Right lung (tissue), 5 donors: Measurements from ENCODE around the gene FAM98C. TPM values are rescaled to one million over a fixed set of nuclear protein-coding genes. Genes with fewer than 3 reads are reported as not detected.

ENCODE experiments used
- DNase-seq, 2 donors: peaks; one replicate each; pipeline ENCODE4 v3.0.0-alpha.2; 2013
- polyA plus RNA-seq, 5 donors: library from polyadenylated mRNA; unstranded; fragments of 120-200 nt; gene quantifications; one replicate each; pipeline versions ENCODE4 v1.2.1 to v1.2.3, GENCODE V29; 2013; ENCODE audit warnings: inconsistent platforms in 1 of 5, low replicate concordance in 1 of 5; ENCODE audit not compliant: insufficient read length in 5 of 5, insufficient read depth in 1 of 5

FAM98C gene
- polyA plus RNA-seq, 5 donors, result 15.1 to 22.6 (median 19.1) TPM

- DNase-seq, result no peak
Measured at GRCh38 chr19:38452430-38453366, 49.8 kb downstream of the FAM98C start.

- DNase-seq, result no peak
Measured at GRCh38 chr19:38453596-38453995, 50.7 kb downstream of the FAM98C start.

- no peak for DNase-seq
Measured at GRCh38 chr19:38455031-38455430, 52.1 kb downstream of the FAM98C start.

GRCh38 chr19:38457202-38457601 is 54.3 kb downstream of the FAM98C start:
- no peak for DNase-seq

GRCh38 chr19:38457690-38458405 is 55.0 kb downstream of the FAM98C start:
- DNase-seq, result no peak

Other genes starting within 250 kb of the FAM98C start
- 1 to 10 TPM; 2.0 to 5.3 (median 3.4) TPM for gene DPF1, start 178.9 kb upstream of the FAM98C start, polyA plus RNA-seq
- gene PPP1R14A, start 146.7 kb upstream of the FAM98C start, polyA plus RNA-seq, result 10 to 100 TPM; 20.6 to 68.4 (median 29.8) TPM
- 100 to 1,000 TPM; 188 to 276 (median 227) TPM for gene SPINT2, start 138.5 kb upstream of the FAM98C start, polyA plus RNA-seq
- 10 to 100 TPM; 13.1 to 39.2 (median 18.5) TPM for gene C19orf33, start 98.8 kb upstream of the FAM98C start, polyA plus RNA-seq
- gene YIF1B, start 87.1 kb upstream of the FAM98C start, polyA plus RNA-seq, result 10 to 100 TPM; 24.0 to 49.7 (median 31.4) TPM
- gene KCNK6, start 83.2 kb upstream of the FAM98C start, polyA plus RNA-seq, result 1 to 10 TPM; 3.9 to 5.8 (median 4.3) TPM
- 10 to 100 TPM in 1 of 5 donors, 1 to 10 TPM in 4; 4.9 to 11.7 (median 7.0) TPM for gene CATSPERG, start 67.3 kb upstream of the FAM98C start, polyA plus RNA-seq
- gene PSMD8, start 28.5 kb upstream of the FAM98C start, polyA plus RNA-seq, result 100 to 1,000 TPM; 116 to 163 (median 134) TPM
- gene GGN, start 15.1 kb upstream of the FAM98C start, polyA plus RNA-seq, result under 1 TPM in 4 of 5 donors, not detected in 1; 0.06 to 0.79 (median 0.51) TPM
- gene SPRED3, start 14.4 kb upstream of the FAM98C start, polyA plus RNA-seq, result under 1 TPM; 0.19 to 0.67 (median 0.41) TPM
- 1 to 10 TPM; 1.7 to 3.4 (median 2.3) TPM for gene RASGRP4, start 23.1 kb downstream of the FAM98C start, polyA plus RNA-seq
- 10 to 100 TPM in 1 of 5 donors, 1 to 10 TPM in 4; 2.0 to 24.3 (median 3.7) TPM for gene RYR1, start 30.6 kb downstream of the FAM98C start, polyA plus RNA-seq
- 1 to 10 TPM; 2.6 to 5.2 (median 4.2) TPM for gene MAP4K1, start 214.9 kb downstream of the FAM98C start, polyA plus RNA-seq
- 100 to 1,000 TPM; 242 to 279 (median 270) TPM for gene EIF3K, start 216.1 kb downstream of the FAM98C start, polyA plus RNA-seq
- 100 to 1,000 TPM; 331 to 403 (median 384) TPM for gene ACTN4, start 244.6 kb downstream of the FAM98C start, polyA plus RNA-seq